Measurements from ENCODE around the gene ASTN2.

DNA sequence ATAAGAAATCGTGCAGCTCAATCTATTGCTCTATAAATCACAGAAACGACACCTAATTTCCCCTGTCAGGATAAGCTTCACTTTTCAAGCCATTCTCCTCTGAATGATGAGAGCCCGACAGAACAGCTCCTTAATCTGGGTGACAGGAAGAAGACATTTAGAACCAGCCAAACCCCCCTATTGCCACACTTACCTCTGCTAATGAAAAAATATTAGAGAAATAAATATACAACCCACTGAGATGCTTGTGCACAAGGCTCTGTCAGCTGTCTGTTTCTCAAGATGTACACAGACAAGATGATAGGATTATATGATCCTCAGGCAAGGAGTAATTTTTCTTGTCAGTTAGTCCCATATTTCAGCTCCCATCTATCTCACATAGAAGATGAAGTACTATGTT is 785.2 kb downstream of the ASTN2 start:
- TF ChIP-seq YY1 (IDR thresholded peaks at IDR 0.05; ENCODE audit: insufficient read depth, insufficient read length) (no peak), ZNF274 (IDR thresholded peaks at IDR 0.05; ENCODE audit: low read depth, low read length) (no peak), SUZ12 (IDR thresholded peaks at IDR 0.05; ENCODE audit: extremely low read depth, insufficient read depth, insufficient read length) (no peak)

Data from NT2/D1 (cell line).